Measurements from ENCODE around the gene LRBA. TPM values are rescaled to one million over a fixed set of nuclear protein-coding genes. Genes with fewer than 3 reads are reported as not detected.

LRBA gene
- total and polyA plus RNA-seq, 9 of the 15 experiments (the other 6 are each of a cell fraction or from before 2014, with no cell fraction given), result 24.2 to 88.7 (median 59.7) TPM

- peak; percentile 98 for TF ChIP-seq CEBPG (CRISPR knock-in tag; IDR thresholded peaks at IDR 0.05)
- TF ChIP-seq CEBPG (tag; conservative IDR thresholded peaks at IDR 0.05 in 1 of 2, IDR thresholded peaks at IDR 0.05 in 1 of 2), result peak; percentile 96 to 98
- TF ChIP-seq RREB1 (CRISPR knock-in tag; IDR thresholded peaks at IDR 0.05), result peak; percentile 76; the same call in 1 of the 2 replicates
- no peak for TF ChIP-seq ZNF253 (CRISPR knock-in tag; conservative IDR thresholded peaks at IDR 0.05)
- TF ChIP-seq E2F1 (CRISPR knock-in tag; IDR thresholded peaks at IDR 0.05), result no peak
- TF ChIP-seq SPI1 (IDR thresholded peaks at IDR 0.05; ENCODE audit: borderline replicate concordance, low read depth, low read length), result no peak; the same call in 1 of the 2 replicates
- TF ChIP-seq ATF2 (CRISPR knock-in tag; IDR thresholded peaks at IDR 0.05), result no peak
- TF ChIP-seq ZNF140 (CRISPR knock-in tag; IDR thresholded peaks at IDR 0.05), result no peak
- TF ChIP-seq BRD4 (IDR thresholded peaks at IDR 0.05), result peak; percentile 92
- peak; percentile 46; the same call in 1 of the 2 replicates for TF ChIP-seq ZNF384 (IDR thresholded peaks at IDR 0.05; ENCODE audit: low read depth, low read length)
- TF ChIP-seq NUFIP1 (IDR thresholded peaks at IDR 0.05; ENCODE audit: partially characterized antibody), result no peak
- no peak for TF ChIP-seq SRSF7 (optimal IDR thresholded peaks at IDR 0.05; ENCODE audit: low read depth, low read length)
- TF ChIP-seq BRD9 (IDR thresholded peaks at IDR 0.05; ENCODE audit: low read depth, partially characterized antibody), result peak; percentile 67
- no peak for TF ChIP-seq TFAP4 (CRISPR knock-in tag; IDR thresholded peaks at IDR 0.05; ENCODE audit: borderline replicate concordance)
- TF ChIP-seq MED1 (CRISPR knock-in tag; IDR thresholded peaks at IDR 0.05; ENCODE audit: borderline replicate concordance), result no peak
- no peak for TF ChIP-seq MYNN (IDR thresholded peaks at IDR 0.05)
- no peak for TF ChIP-seq MYNN (CRISPR knock-in tag; IDR thresholded peaks at IDR 0.05)
- TF ChIP-seq BDP1 (IDR thresholded peaks at IDR 0.05; ENCODE audit: insufficient read depth, insufficient read length), result no peak
- TF ChIP-seq PRPF4 (IDR thresholded peaks at IDR 0.05; ENCODE audit: insufficient read depth, low read depth, low read length, poor library complexity, severe bottlenecking), result no peak
These were observed 698.5 kb downstream of the LRBA start (continued) for GRCh38 chr4:150316332-150317205.

Measured in K562 (cell line).